ENCODE results near the gene ZIC1. TPM values are rescaled to one million over a fixed set of nuclear protein-coding genes. Genes with fewer than 3 reads are reported as not detected.

Gene ZIC1
- total RNA-seq, 1 donor from 2014 or later, result not detected

DNA sequence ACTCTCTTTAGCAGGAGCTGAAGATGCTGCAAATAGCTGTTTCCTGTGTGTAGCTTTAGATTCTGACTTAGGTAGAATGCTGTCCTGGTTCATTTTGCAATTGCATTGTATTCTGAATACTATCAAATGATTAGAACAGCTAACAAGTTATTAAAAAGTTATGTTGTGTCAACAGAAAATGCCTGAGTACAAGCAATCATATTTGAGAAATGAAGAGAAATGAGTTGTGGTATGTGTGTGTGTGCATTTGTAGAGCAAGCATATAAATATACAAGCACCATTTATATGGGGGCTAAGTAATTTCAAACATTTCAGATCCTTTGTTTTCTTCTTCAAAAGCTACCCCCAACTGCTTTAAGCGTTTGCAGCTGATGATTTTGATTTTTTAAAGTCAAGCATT lies 7.8 kb downstream of the ZIC1 start:
- H3K27me3 ChIP-seq (ENCODE audit: control insufficient read depth, insufficient read depth, low read length), result peaks cover 73% of the 10 kb centered on the region
- no peak for DNase-seq (ENCODE audit: low read depth)
- H3K36me3 ChIP-seq (ENCODE audit: control insufficient read depth, insufficient read depth, low read length), result no peaks in the 10 kb centered on the region
- TF ChIP-seq, protein P1, sequence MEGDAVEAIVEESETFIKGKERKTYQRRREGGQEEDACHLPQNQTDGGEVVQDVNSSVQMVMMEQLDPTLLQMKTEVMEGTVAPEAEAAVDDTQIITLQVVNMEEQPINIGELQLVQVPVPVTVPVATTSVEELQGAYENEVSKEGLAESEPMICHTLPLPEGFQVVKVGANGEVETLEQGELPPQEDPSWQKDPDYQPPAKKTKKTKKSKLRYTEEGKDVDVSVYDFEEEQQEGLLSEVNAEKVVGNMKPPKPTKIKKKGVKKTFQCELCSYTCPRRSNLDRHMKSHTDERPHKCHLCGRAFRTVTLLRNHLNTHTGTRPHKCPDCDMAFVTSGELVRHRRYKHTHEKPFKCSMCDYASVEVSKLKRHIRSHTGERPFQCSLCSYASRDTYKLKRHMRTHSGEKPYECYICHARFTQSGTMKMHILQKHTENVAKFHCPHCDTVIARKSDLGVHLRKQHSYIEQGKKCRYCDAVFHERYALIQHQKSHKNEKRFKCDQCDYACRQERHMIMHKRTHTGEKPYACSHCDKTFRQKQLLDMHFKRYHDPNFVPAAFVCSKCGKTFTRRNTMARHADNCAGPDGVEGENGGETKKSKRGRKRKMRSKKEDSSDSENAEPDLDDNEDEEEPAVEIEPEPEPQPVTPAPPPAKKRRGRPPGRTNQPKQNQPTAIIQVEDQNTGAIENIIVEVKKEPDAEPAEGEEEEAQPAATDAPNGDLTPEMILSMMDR (IDR thresholded peaks at IDR 0.05; ENCODE audit: insufficient read depth, low read length, poor library complexity, severe bottlenecking), result no peak
- H3K4me3 ChIP-seq (ENCODE audit: low read depth, low read length), result no peak overlapping the region

DNA sequence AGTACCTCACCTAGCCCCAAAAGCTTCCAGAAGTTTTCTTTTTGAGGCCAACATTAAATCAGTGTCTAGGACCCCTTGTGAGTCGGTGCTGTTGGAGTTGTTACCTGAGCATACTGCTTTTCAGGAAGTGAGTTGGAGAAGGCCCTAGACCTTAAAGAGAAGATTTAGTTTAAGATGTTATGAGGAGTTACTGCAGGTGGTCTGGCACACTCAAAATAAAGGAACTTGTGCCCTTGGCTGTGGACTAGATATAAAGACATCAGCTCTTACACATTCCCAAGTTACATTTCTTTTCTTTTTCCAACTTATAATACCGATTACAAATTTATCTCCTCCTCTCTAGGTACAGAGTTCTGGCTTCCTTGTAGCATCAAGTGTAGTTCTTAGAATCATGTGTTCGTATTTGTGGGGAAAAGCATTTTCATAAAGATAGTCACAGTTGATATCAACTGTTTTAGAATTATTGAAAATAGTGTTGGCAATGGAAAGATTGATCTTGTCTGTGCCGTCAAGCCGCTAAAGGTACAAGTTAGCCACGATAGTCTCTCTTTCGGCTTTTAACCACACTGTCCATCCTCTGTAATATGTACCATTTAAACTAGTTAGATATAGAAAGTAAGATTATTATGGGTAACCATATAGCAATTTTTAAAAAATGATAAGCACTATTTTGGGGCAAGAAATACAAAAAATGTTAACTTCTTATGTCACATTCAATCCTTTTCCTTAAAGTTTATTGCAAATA lies 8.6 kb downstream of the ZIC1 start:
- DNase-seq (ENCODE audit: low read depth), result no peak
- no peak overlapping the region for H3K4me3 ChIP-seq (ENCODE audit: low read depth, low read length)
- TF ChIP-seq, protein P1 (IDR thresholded peaks at IDR 0.05; ENCODE audit: insufficient read depth, low read length, poor library complexity, severe bottlenecking), result no peak
- H3K27me3 ChIP-seq (ENCODE audit: control insufficient read depth, insufficient read depth, low read length), result peaks cover 74% of the 10 kb centered on the region
- no peaks in the 10 kb centered on the region for H3K36me3 ChIP-seq (ENCODE audit: control insufficient read depth, insufficient read depth, low read length)

DNA sequence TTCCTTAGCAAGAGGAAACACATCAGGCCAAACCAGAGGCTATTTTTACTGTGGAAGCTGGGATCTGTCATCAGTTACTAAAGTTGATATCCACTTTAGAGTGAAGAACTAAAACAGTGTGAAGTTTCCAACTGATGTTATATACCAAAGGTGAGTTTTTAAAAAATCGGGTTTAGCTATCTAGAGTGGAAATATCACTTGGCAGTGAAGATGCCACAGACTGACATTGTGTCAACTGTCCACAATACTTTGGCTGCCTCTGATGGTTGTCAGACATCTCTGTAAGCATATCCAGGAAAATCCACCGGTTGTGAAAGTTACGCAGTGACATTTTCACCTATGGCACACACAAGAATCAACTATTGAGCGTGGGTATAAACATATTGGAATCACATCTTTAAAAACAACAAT lies 9.2 kb downstream of the ZIC1 start:
- Histone ChIP-seq H3K27me3 (ENCODE audit: control insufficient read depth, insufficient read depth, low read length) (peaks cover 74% of the 10 kb centered on the region), H3K4me3 (ENCODE audit: low read depth, low read length) (no peak overlapping the region), H3K36me3 (ENCODE audit: control insufficient read depth, insufficient read depth, low read length) (no peaks in the 10 kb centered on the region)
- no peak for DNase-seq (ENCODE audit: low read depth)
- TF ChIP-seq, protein P1 (IDR thresholded peaks at IDR 0.05; ENCODE audit: insufficient read depth, low read length, poor library complexity, severe bottlenecking), result no peak

DNA sequence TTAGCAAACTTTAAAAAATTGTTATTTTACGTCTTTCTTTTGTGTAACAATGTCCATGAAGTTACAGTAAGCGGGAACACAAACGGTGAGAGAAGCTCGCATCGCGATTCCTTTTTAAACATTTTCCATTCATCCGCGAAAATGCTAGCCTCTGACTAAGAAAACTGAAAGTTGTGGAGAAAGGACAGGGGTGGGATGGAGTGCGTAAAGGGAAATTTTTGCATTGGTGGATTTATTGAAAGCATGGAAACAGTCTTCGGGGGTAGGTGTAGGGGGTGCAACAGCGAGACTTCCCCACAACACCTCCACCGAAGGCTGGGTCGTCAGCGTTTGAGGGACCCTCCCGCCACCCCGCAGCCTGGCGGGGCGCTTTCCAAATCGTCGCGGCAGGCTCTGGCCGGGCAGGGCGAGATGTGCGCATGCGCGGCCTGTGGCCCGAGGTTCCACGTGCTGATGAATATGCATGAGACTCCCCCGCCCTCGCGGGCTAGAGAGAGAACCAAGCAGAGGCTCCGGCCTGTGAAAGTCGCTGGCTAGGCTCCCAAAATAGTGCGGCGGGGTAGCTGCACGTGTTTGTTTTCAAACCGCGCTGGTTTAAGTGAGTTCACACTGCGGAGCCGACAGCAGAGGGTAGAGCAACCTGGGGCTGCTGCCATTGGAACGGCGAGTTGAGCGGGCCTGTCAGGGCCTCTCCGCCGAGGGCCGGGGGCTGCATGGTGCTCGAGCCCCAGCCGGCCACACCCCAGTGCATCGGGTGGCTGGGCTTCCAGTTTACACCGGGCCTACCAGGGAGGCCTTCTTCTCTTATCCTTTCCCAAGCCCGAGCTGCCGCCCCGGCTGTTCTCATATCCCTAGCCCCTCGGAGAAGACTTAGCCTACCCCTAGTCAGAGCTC lies 9.9 kb downstream of the ZIC1 start:
- H3K36me3 ChIP-seq (ENCODE audit: control insufficient read depth, insufficient read depth, low read length), result no peaks in the 10 kb centered on the region
- H3K4me3 ChIP-seq (ENCODE audit: low read depth, low read length), result no peak overlapping the region
- no peak for DNase-seq (ENCODE audit: low read depth)
- TF ChIP-seq, protein P1 (IDR thresholded peaks at IDR 0.05; ENCODE audit: insufficient read depth, low read length, poor library complexity, severe bottlenecking), result no peak
- H3K27me3 ChIP-seq (ENCODE audit: control insufficient read depth, insufficient read depth, low read length), result peaks cover 75% of the 10 kb centered on the region

DNA sequence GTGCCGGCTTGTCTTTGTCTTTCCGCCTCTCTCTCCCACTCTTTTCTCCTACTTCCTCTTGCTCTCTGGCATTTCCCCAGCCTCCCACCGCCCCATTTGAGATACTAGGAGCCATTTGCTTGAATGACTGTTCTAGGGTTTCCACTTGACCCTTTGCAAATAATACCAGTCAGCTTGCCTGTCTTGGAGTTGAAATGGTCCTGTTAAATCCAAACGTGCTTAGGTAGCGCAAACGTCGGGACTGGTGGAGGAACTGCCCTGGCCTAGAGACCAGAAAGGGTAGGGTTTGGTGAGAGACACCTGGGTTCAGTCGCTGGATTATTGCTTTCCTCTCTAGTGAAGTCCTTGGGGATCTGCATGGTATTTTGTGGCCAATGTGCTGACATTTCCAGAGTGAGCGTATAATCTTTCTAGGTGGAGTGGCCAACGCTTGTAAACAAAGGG lies 10.6 kb downstream of the ZIC1 start:
- TF ChIP-seq, protein P1 (IDR thresholded peaks at IDR 0.05; ENCODE audit: insufficient read depth, low read length, poor library complexity, severe bottlenecking), result no peak
- DNase-seq (ENCODE audit: low read depth), result no peak
- Histone ChIP-seq H3K4me3 (ENCODE audit: low read depth, low read length) (no peak overlapping the region), H3K36me3 (ENCODE audit: control insufficient read depth, insufficient read depth, low read length) (no peaks in the 10 kb centered on the region), H3K27me3 (ENCODE audit: control insufficient read depth, insufficient read depth, low read length) (peaks cover 75% of the 10 kb centered on the region)

Data from kidney epithelial cell (primary cell).